Small intestine (tissue), 16 donors: ENCODE measurements around the gene DYNC1I1. TPM values are rescaled to one million over a fixed set of nuclear protein-coding genes. Genes with fewer than 3 reads are reported as not detected.

Source experiments
- DNase-seq, 2 donors: peaks; one replicate each; pipeline versions ENCODE4 v3.0.0 to v3.0.0-alpha.2; 2013
- FAIRE-seq: peaks from 2 replicates; lab custom pipeline; 2012; peaks lifted over from hg19 to GRCh38; lab: Jason Lieb, UNC
- H3K27ac ChIP-seq, 3 donors: one replicate each; pipeline ENCODE4 v1.5.1; 2013; ENCODE audit warnings: low read length in 2 of 3, mild to moderate bottlenecking in 2 of 3, control low read depth in 1 of 3, inconsistent platforms in 1 of 3, low read depth in 1 of 3, moderate library complexity in 1 of 3
- H3K27me3 ChIP-seq, 3 donors: one replicate each; pipeline ENCODE4 v1.6.1; 2013; ENCODE audit warnings: low read length in 3 of 3, inconsistent platforms in 1 of 3; ENCODE audit not compliant: control insufficient read depth in 3 of 3, insufficient read depth in 3 of 3
- H3K36me3 ChIP-seq, 3 donors: one replicate each; pipeline ENCODE4 v1.6.1; 2013; ENCODE audit warnings: low read length in 3 of 3, inconsistent platforms in 1 of 3, low read depth in 1 of 3, mild to moderate bottlenecking in 1 of 3, moderate library complexity in 1 of 3; ENCODE audit not compliant: control insufficient read depth in 3 of 3, insufficient read depth in 2 of 3
- H3K4me1 ChIP-seq, 3 donors: one replicate each; pipeline ENCODE4 v1.6.1; 2013; ENCODE audit warnings: low read length in 2 of 3, inconsistent platforms in 1 of 3, low read depth in 1 of 3, mild to moderate bottlenecking in 1 of 3, moderate library complexity in 1 of 3; ENCODE audit not compliant: control insufficient read depth in 3 of 3, insufficient read depth in 2 of 3
- H3K4me3 ChIP-seq, 3 donors: one replicate each; pipeline ENCODE4 v1.5.1; 2013; ENCODE audit warnings: low read length in 3 of 3, control low read depth in 1 of 3, inconsistent platforms in 1 of 3, low read depth in 1 of 3, mild to moderate bottlenecking in 1 of 3, moderate library complexity in 1 of 3
- H3K9me3 ChIP-seq, 2 donors: one replicate each; pipeline ENCODE4 v1.6.1; 2013; ENCODE audit warnings: low read depth in 1 of 2, low read length in 1 of 2; ENCODE audit not compliant: control insufficient read depth in 2 of 2, insufficient read depth in 1 of 2
- WGBS, 3 donors: extraction: QIAGEN DNeasy Blood & Tissue Kit; methylation state at CpG; one replicate each; pipeline ENCODE4 v1.1.7; 2013; 5-methylcytosine and 5-hydroxymethylcytosine counted together
- long read RNA-seq, 10 donors: transcript quantifications; one replicate each; lab custom pipeline, GENCODE V29; 2026
- polyA plus RNA-seq, 4 donors: library from polyadenylated mRNA; stranded (reverse) in 3 of 4; unstranded in 1 of 4; fragments of 200-250 nt in 3 of 4; fragments of 120-200 nt in 1 of 4; gene quantifications; one replicate each; pipeline versions ENCODE4 v1.2.1 to v1.2.3, GENCODE V29; 2013
- donor health status: healthy with polysubstance abuse.
- donor health status: control.
- donor health status: control.
- donor health status: Bipolar disorder and iron deficiency.
- donor health status: healthy.

Gene DYNC1I1
- 1 to 10 TPM in 1 of 4 donors, under 1 TPM in 2, not detected in 1; 0.12 to 2.4 (median 0.27) TPM for polyA plus RNA-seq
- long read RNA-seq, donor 1, partial matches to known transcripts, result 0 of 1 reads
- long read RNA-seq, donor 1, other reads (novel, unspliced or antisense), result 0 of 1 reads
- long read RNA-seq, donor 2, result 0 reads
- long read RNA-seq, donor 3, result 0 reads
- long read RNA-seq, donor 4, result 0 reads
- long read RNA-seq, donor 5, result 0 reads
- long read RNA-seq, donor 6, result 0 reads
- long read RNA-seq, donor 7, result 0 reads
- long read RNA-seq, donor 8, result 0 reads
- long read RNA-seq, donor 9, result 0 reads
- long read RNA-seq, donor 10, partial matches to known transcripts, result 0 of 1 reads
- long read RNA-seq, donor 10, other reads (novel, unspliced or antisense), result 0 of 1 reads

GRCh38 chr7:95772298-95772770 lies at the start of gene DYNC1I1:
Gene DYNC1I1, plus strand, starts transcription at chr7:95772554. Its CDS starts 32,176 bp downstream, at chr7:95804730.
- WGBS, 3 donors, result 1% methylated on average over 37 to 49 of the region's 49 CpGs
- Histone ChIP-seq H3K9me3 (no peaks in the 10 kb centered on the region), H3K36me3 (no peaks in the 10 kb centered on the region), H3K4me3 (peak within 1 kb of the TSS; percentile 20 to 58 (median 39)), H3K27ac (no peak within 1 kb of the TSS), H3K27me3 (peaks cover 0 to 22% (median 5%) of the 10 kb centered on the region in 3 donors), H3K4me1 (peaks cover 2 to 7% (median 3%) of the 10 kb centered on the region in 3 donors)
- DNase-seq (peak; percentile 38 to 63), FAIRE-seq (no peak)

GRCh38 chr7:95723583-95724180 lies 48.7 kb upstream of the DYNC1I1 start:
- H3K27me3 ChIP-seq, result peaks cover 0 to 4% (median 0%) of the 10 kb centered on the region in 3 donors
- no peak for FAIRE-seq
- H3K4me3 ChIP-seq, result no peak overlapping the region
- WGBS, 3 donors, result 9 to 14% (median 10%) methylated on average over 2 of the region's 2 CpGs
- no peaks in the 10 kb centered on the region for H3K9me3 ChIP-seq
- DNase-seq, result peak; percentile 39 to 49
- H3K4me1 ChIP-seq, result peaks cover 0 to 4% (median 0%) of the 10 kb centered on the region in 3 donors
- no peaks in the 10 kb centered on the region for H3K36me3 ChIP-seq
- no peak overlapping the region for H3K27ac ChIP-seq

- no peak for DNase-seq
- FAIRE-seq, result no peak
- Histone ChIP-seq H3K4me3 (no peak overlapping the region), H3K27me3 (peaks cover 0 to 2% (median 0%) of the 10 kb centered on the region in 3 donors), H3K36me3 (no peaks in the 10 kb centered on the region), H3K27ac (no peak overlapping the region), H3K4me1 (peaks cover 0 to 4% (median 0%) of the 10 kb centered on the region in 3 donors), H3K9me3 (no peaks in the 10 kb centered on the region)
- 90 to 94% (median 91%) methylated on average over 1 of the region's 1 CpG for WGBS, 3 donors
Measured at GRCh38 chr7:95725205-95725604, 47.1 kb upstream of the DYNC1I1 start.

GRCh38 chr7:95730493-95731280 lies 41.7 kb upstream of the DYNC1I1 start:
- no peak for FAIRE-seq
- Histone ChIP-seq H3K9me3 (no peaks in the 10 kb centered on the region), H3K27me3 (no peaks in the 10 kb centered on the region), H3K4me1 (no peaks in the 10 kb centered on the region), H3K36me3 (no peaks in the 10 kb centered on the region), H3K27ac (no peak overlapping the region), H3K4me3 (no peak overlapping the region)
- 73 to 83% (median 76%) methylated on average over 4 of the region's 4 CpGs for WGBS, 3 donors
- DNase-seq, result no peak

GRCh38 chr7:95736635-95737034 lies 35.7 kb upstream of the DYNC1I1 start:
- Histone ChIP-seq H3K4me1 (no peaks in the 10 kb centered on the region), H3K27ac (no peak overlapping the region), H3K4me3 (no peak overlapping the region), H3K27me3 (no peaks in the 10 kb centered on the region), H3K9me3 (no peaks in the 10 kb centered on the region), H3K36me3 (no peaks in the 10 kb centered on the region)
- FAIRE-seq, result no peak
- 36 to 52% (median 37%) methylated on average over 3 of the region's 3 CpGs for whole genome bisulfite sequencing, 3 donors
- no peak for DNase-seq

GRCh38 chr7:95737828-95738505 lies 34.4 kb upstream of the DYNC1I1 start:
- FAIRE-seq, result no peak
- WGBS, 3 donors, result 37 to 73% (median 59%) methylated on average over 3 of the region's 3 CpGs
- H3K4me1 ChIP-seq, result no peaks in the 10 kb centered on the region

GRCh38 chr7:95749044-95749443 lies 23.3 kb upstream of the DYNC1I1 start:
- WGBS, 3 donors, result 1 to 49% (median 10%) methylated on average over 3 of the region's 3 CpGs
- Histone ChIP-seq H3K4me3 (no peak overlapping the region), H3K4me1 (no peaks in the 10 kb centered on the region), H3K27ac (no peak overlapping the region), H3K27me3 (no peaks in the 10 kb centered on the region), H3K36me3 (no peaks in the 10 kb centered on the region), H3K9me3 (no peaks in the 10 kb centered on the region)
- DNase-seq (no peak), FAIRE-seq (no peak)

More at GRCh38 chr7:95737828-95738505, 34.4 kb upstream of the DYNC1I1 start:
- Histone ChIP-seq H3K27ac (no peak overlapping the region), H3K9me3 (no peaks in the 10 kb centered on the region), H3K27me3 (no peaks in the 10 kb centered on the region), H3K36me3 (no peaks in the 10 kb centered on the region), H3K4me3 (no peak overlapping the region)
- no peak for DNase-seq

- FAIRE-seq (no peak), DNase-seq (no peak)
- Histone ChIP-seq H3K36me3 (no peaks in the 10 kb centered on the region), H3K27me3 (no peaks in the 10 kb centered on the region), H3K9me3 (no peaks in the 10 kb centered on the region), H3K4me1 (no peaks in the 10 kb centered on the region), H3K4me3 (no peak overlapping the region), H3K27ac (no peak overlapping the region)
Measured at GRCh38 chr7:95749515-95749914, 22.8 kb upstream of the DYNC1I1 start.
